Naive thymus-derived CD4-positive, alpha-beta T cell (primary cell): ENCODE measurements around the gene ZFYVE9. TPM values are rescaled to one million over a fixed set of nuclear protein-coding genes. Genes with fewer than 3 reads are reported as not detected.

Experiments used
- ATAC-seq: fragments of 150-1000 bp; cut with Tn5 transposase; 2 replicates; pipeline ENCODE4 v1.10.0; 2021; ENCODE audit warnings: mild to moderate bottlenecking, moderate library complexity
- CTCF ChIA-PET: fragments of 350-600 bp; sonication (Branson Sonifier 250); formaldehyde crosslinking; loops from one replicate; lab custom pipeline; 2021; ENCODE audit warnings: antibody characterized with exemption; lab: Charles Lee
- POLR2A ChIA-PET: fragments of 350-600 bp; sonication (Branson Sonifier 250); formaldehyde crosslinking; loops from one replicate; lab custom pipeline; 2021; ENCODE audit warnings: antibody characterized with exemption, inconsistent platforms; lab: Charles Lee
- DNase-seq, 9 donors: peaks; one replicate each; pipeline versions ENCODE4 v3.0.0 to v3.0.0-alpha.2; 2020 to 2022; ENCODE audit warnings: mixed read lengths in 1 of 9
- H3K27ac ChIP-seq: one replicate; pipeline ENCODE4 v1.7.0; 2013; ENCODE audit warnings: mild to moderate bottlenecking, low read depth, low read length, moderate library complexity
- H3K27me3 ChIP-seq, 2 donors: one replicate each; pipeline ENCODE4 v1.7.0; 2013; ENCODE audit warnings: low read length in 2 of 2, mild to moderate bottlenecking in 2 of 2, moderate library complexity in 2 of 2; ENCODE audit not compliant: control insufficient read depth in 2 of 2, insufficient read depth in 2 of 2
- H3K36me3 ChIP-seq, 3 experiments: 1 replicate in 2 of 3; 2 replicates in 1 of 3; pipeline ENCODE4 v1.7.0; 2013; ENCODE audit warnings: low read length in 3 of 3, mild to moderate bottlenecking in 3 of 3, moderate library complexity in 1 of 3; ENCODE audit not compliant: insufficient read depth in 3 of 3, control insufficient read depth in 2 of 3
- H3K4me1 ChIP-seq, 2 donors: one replicate each; pipeline ENCODE4 v1.7.0; 2013; ENCODE audit warnings: low read length in 2 of 2, mild to moderate bottlenecking in 2 of 2, moderate library complexity in 1 of 2; ENCODE audit not compliant: control insufficient read depth in 2 of 2, insufficient read depth in 2 of 2
- H3K4me3 ChIP-seq: 2 replicates; pipeline ENCODE4 v1.7.0; 2013; ENCODE audit warnings: mild to moderate bottlenecking, low read length
- H3K9me3 ChIP-seq, 3 experiments: 1 replicate in 2 of 3; 2 replicates in 1 of 3; pipeline ENCODE4 v1.7.0; 2013; ENCODE audit warnings: low read length in 3 of 3; ENCODE audit not compliant: control insufficient read depth in 2 of 3
- H3K27ac Mint-ChIP-seq, 9 donors: one replicate each; pipeline ENCODE4 v1.8.0; 2020 to 2022; ENCODE audit warnings: mixed read lengths in 9 of 9, mild to moderate bottlenecking in 8 of 9, moderate library complexity in 5 of 9, inconsistent platforms in 2 of 9
- H3K27me3 Mint-ChIP-seq, 5 donors: one replicate each; pipeline ENCODE4 v1.8.0; 2021 to 2022; ENCODE audit warnings: mixed read lengths in 5 of 5, mild to moderate bottlenecking in 1 of 5
- H3K36me3 Mint-ChIP-seq, 5 donors: one replicate each; pipeline ENCODE4 v1.8.0; 2020 to 2022; ENCODE audit warnings: mixed read lengths in 5 of 5, mild to moderate bottlenecking in 3 of 5, inconsistent platforms in 1 of 5
- H3K4me1 Mint-ChIP-seq, 7 donors: one replicate each; pipeline ENCODE4 v1.8.0; 2020 to 2022; ENCODE audit warnings: mixed read lengths in 7 of 7, mild to moderate bottlenecking in 3 of 7, inconsistent platforms in 1 of 7
- H3K4me3 Mint-ChIP-seq, 10 donors: one replicate each; pipeline ENCODE4 v1.8.0; 2020 to 2022; ENCODE audit warnings: mild to moderate bottlenecking in 10 of 10, mixed read lengths in 10 of 10, moderate library complexity in 6 of 10, inconsistent platforms in 2 of 10
- H3K9me3 Mint-ChIP-seq, 11 donors: one replicate each; pipeline ENCODE4 v1.8.0; 2020 to 2022; ENCODE audit warnings: mixed read lengths in 11 of 11, mild to moderate bottlenecking in 4 of 11, inconsistent platforms in 1 of 11, moderate library complexity in 1 of 11
- intact Hi-C, 2 donors: fragments of 100-400 bp; cut with micrococcal nuclease; formaldehyde crosslinking; loops; one replicate each; pipeline ENCODE4 v1.15.1; 2023
- polyA plus RNA-seq, 2 donors: library from polyadenylated mRNA; unstranded; fragments of 300-500 nt; fragmentation: Illumina TruSeq; gene quantifications; one replicate each; pipeline ENCODE4 v1.2.3, GENCODE V29; 2021
- total RNA-seq, 6 experiments: library from RNA in 5 of 6; stranded (reverse) in 5 of 6; gene quantifications; 1 replicate in 5 of 6; 2 replicates in 1 of 6; pipeline ENCODE4 v1.2.3 and lab custom pipeline; 2021 to 2026

ZFYVE9 gene
- total and polyA plus RNA-seq, 7 experiments from 2014 or later: 1.8 to 13.9 (median 5.0) TPM

DNA sequence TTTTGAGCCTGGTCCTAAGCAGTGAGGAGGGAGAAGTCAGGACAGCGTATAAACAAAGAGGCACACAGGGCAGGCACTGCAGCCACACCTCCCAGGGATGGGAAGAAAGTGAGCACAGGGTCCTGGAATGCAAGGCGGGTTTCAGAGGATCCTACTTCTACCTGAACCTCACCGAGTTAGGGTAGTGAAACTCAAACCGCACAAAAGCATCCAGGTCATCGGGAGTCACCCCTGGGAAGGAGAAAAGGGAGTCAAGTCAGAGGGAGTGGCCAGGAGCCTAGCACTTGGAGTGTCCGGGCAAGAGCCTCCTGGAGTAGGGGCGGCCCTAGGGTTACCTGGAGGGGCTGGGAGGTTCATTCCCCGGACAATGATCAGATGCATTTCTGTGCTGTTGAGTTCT lies 213.5 kb downstream of the ZFYVE9 start:
- peaks cover 0 to 8% (median 0%) of the 10 kb centered on the region in 7 donors for H3K4me1 Mint-ChIP-seq
- intact Hi-C loops: no loop called here
- H3K9me3 Mint-ChIP-seq: no peaks in the 10 kb centered on the region
- no peak for DNase-seq
- CTCF ChIA-PET: no interaction called here
- H3K4me3 Mint-ChIP-seq: no peak overlapping the region
- no peaks in the 10 kb centered on the region for H3K27me3 Mint-ChIP-seq
- ATAC-seq: no peak
- Histone ChIP-seq H3K4me1 (no peaks in the 10 kb centered on the region), H3K27ac (no peak overlapping the region), H3K9me3 (no peaks in the 10 kb centered on the region), H3K27me3 (no peaks in the 10 kb centered on the region), H3K4me3 (no peak overlapping the region), H3K36me3 (peaks cover 38 to 80% (median 59%) of the 10 kb centered on the region in 3 experiments)
- POLR2A ChIA-PET: no interaction called here
- H3K36me3 Mint-ChIP-seq: peaks cover 21 to 60% (median 27%) of the 10 kb centered on the region in 5 donors
- H3K27ac Mint-ChIP-seq: peak overlapping the region in 2 of 9 donors; percentile 32 to 72

DNA sequence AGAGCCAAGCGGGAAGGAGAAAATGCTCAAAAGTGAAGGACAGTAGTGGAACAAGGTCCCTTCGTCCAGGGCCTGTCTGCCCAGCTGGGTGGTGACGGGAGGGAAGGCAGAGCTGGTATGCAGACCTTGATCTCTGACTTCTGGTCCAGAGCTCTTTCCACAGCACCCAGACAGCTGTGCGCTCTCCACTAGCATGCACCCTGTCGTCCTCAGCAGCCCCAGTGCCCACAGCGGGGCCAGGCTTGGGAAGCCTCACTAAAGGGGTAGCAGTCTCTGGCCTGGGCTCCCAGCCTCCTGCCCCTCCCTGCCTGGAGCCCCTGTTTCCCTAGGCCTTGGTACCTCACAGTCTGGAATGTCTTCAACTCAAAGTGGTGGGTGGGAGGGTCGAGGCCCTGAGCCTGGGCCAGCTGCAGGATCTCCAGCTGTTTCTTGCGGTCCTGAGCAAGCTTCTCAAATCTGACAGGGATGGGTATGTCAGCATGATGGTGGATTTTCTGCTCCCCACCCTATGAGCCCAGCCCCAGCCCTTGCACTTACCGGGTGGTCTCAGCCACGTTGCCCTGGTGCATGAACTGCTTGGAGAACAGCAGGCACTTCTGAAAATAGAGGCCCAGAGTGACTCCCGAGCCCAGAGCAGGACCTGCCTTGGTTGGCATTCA lies 214.1 kb downstream of the ZFYVE9 start:
- peak overlapping the region in 4 of 9 donors; percentile 12 to 72 (median 53) for H3K27ac Mint-ChIP-seq
- POLR2A ChIA-PET: no interaction called here

DNA sequence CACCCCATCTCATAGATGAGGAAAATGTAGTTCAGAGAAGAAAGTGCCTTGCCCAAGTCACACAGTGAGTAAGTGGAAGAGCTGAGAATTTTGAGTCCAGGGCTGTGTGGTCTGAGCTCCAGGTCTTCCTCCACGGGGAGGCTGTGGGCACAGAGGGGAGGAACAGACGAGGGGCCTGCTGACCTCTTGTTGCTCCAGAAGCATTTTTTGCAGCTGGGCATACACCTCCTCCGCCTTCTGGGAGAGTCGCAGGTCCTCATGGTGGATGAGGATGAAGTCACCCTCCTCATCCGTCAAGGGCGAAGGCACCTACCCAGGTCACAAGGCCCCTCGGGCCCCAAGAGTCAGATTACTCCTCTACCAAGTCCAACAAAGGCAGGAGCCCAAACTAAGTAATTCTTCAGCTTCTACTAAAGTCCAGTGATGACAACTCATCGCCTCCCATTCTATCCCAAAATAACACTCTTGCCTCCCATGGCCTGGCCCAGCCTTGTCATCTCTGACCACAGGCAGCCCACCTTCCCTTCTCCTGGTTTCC lies 215.0 kb downstream of the ZFYVE9 start:
- ChIA-PET CTCF (no interaction called here), POLR2A (no interaction called here)
- Histone ChIP-seq H3K4me1 (no peaks in the 10 kb centered on the region), H3K27ac (no peak overlapping the region), H3K27me3 (no peaks in the 10 kb centered on the region), H3K4me3 (no peak overlapping the region), H3K9me3 (no peaks in the 10 kb centered on the region), H3K36me3 (peaks cover 39 to 94% (median 64%) of the 10 kb centered on the region in 3 experiments)
- DNase-seq (no peak), ATAC-seq (no peak)
- no peak overlapping the region for H3K4me3 Mint-ChIP-seq
- no peaks in the 10 kb centered on the region for H3K27me3 Mint-ChIP-seq
- intact Hi-C loops: no loop called here
- H3K9me3 Mint-ChIP-seq: no peaks in the 10 kb centered on the region
- H3K4me1 Mint-ChIP-seq: peaks cover 4 to 11% (median 5%) of the 10 kb centered on the region in 7 donors
- H3K27ac Mint-ChIP-seq: peak overlapping the region in 6 of 9 donors; percentile 3 to 68 (median 11)
- H3K36me3 Mint-ChIP-seq: peaks cover 22 to 73% (median 27%) of the 10 kb centered on the region in 5 donors

More for the DNA sequence above, 214.1 kb downstream of the ZFYVE9 start:
- Histone ChIP-seq H3K36me3 (peaks cover 38 to 85% (median 62%) of the 10 kb centered on the region in 3 experiments), H3K9me3 (no peaks in the 10 kb centered on the region), H3K4me1 (no peaks in the 10 kb centered on the region), H3K27me3 (no peaks in the 10 kb centered on the region), H3K4me3 (no peak overlapping the region), H3K27ac (no peak overlapping the region)
- H3K9me3 Mint-ChIP-seq: no peaks in the 10 kb centered on the region
- intact Hi-C loops: no loop called here
- DNase-seq (no peak), ATAC-seq (no peak)
- CTCF ChIA-PET: no interaction called here
- H3K27me3 Mint-ChIP-seq: no peaks in the 10 kb centered on the region
- H3K36me3 Mint-ChIP-seq: peaks cover 21 to 64% (median 27%) of the 10 kb centered on the region in 5 donors
- no peak overlapping the region for H3K4me3 Mint-ChIP-seq
- H3K4me1 Mint-ChIP-seq: peaks cover 0 to 8% (median 0%) of the 10 kb centered on the region in 7 donors

DNA sequence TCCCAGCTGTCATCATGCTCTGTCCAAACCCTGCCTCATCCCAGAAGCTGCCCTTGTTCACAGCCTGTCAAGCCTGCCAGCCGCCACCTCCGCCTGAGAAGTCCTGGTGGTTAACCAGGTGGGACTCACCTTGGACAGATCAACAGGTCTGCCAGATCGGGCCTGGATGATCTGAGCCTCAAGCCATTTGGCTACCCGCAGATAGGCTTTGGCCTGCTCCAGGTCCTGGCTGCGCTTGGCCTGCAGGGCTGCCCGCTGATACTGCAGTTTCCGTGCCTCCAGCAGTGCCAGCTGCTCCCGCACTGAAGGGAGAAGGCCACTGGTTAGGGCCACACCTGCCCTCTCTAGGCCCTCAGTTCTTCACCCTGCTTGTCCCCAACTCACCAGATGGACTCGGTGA lies 215.5 kb downstream of the ZFYVE9 start:
- ATAC-seq (no peak), DNase-seq (no peak)
- H3K27ac Mint-ChIP-seq: peak overlapping the region in 1 of 9 donors; percentile 56
- H3K27ac ChIP-seq: no peak overlapping the region
- H3K36me3 Mint-ChIP-seq: peaks cover 22 to 73% (median 27%) of the 10 kb centered on the region in 5 donors
- peaks cover 5 to 11% (median 9%) of the 10 kb centered on the region in 7 donors for H3K4me1 Mint-ChIP-seq
- no peaks in the 10 kb centered on the region for H3K27me3 ChIP-seq
- no peaks in the 10 kb centered on the region for H3K9me3 ChIP-seq
- H3K27me3 Mint-ChIP-seq: no peaks in the 10 kb centered on the region
- H3K4me1 ChIP-seq: peaks cover 0 to under 1% of the 10 kb centered on the region in 2 donors
- H3K36me3 ChIP-seq: peaks cover 43 to 100% (median 68%) of the 10 kb centered on the region in 3 experiments
- no peaks in the 10 kb centered on the region for H3K9me3 Mint-ChIP-seq
- ChIA-PET POLR2A (no interaction called here), CTCF (no interaction called here)
- intact Hi-C loops: no loop called here
- no peak overlapping the region for H3K4me3 Mint-ChIP-seq
- H3K4me3 ChIP-seq: no peak overlapping the region

DNA sequence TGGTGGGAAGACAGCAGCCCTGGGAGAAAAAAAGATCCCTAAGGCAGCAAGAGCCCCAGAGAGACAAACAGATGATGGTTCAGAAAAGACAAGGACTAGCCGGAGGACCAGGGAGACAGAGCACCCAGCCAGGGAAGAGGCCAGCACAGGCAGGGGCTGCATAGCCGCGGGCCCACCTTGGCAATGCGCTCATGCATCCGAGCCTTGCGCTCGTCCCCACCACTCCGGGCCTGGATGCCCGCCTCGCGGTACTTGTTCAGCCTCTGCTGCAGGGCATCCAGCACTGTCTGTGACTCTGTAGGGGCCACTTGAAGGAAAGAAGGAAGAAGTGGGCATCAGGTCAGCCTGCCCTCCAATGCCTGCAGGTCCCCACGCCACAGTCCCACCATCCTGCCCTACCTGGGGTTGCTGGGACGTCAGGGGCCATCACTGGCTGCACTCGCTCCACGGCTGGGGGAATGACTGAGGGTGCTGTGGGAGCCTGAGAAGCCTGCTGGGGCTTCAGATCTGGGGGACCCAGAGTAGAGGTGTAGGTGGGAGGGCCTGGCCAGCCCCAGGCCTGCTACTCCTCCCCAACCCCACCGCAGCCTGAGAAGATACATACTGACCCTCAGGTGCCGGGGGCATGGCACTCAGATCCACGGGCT lies 217.1 kb downstream of the ZFYVE9 start:
- H3K27ac ChIP-seq: no peak overlapping the region
- H3K27me3 ChIP-seq: no peaks in the 10 kb centered on the region
- H3K9me3 ChIP-seq: no peaks in the 10 kb centered on the region
- peaks cover 46 to 90% (median 71%) of the 10 kb centered on the region in 3 experiments for H3K36me3 ChIP-seq
- intact Hi-C loops: no loop called here
- H3K27ac Mint-ChIP-seq: peak overlapping the region in 5 of 9 donors; percentile 10 to 65 (median 36)
- ATAC-seq (no peak), DNase-seq (no peak)
- H3K36me3 Mint-ChIP-seq: peaks cover 15 to 64% (median 27%) of the 10 kb centered on the region in 5 donors
- POLR2A ChIA-PET: no interaction called here
- H3K4me1 Mint-ChIP-seq: peaks cover 10 to 19% (median 13%) of the 10 kb centered on the region in 7 donors
- CTCF ChIA-PET: no interaction called here
- H3K4me1 ChIP-seq: peaks cover 0 to 7% of the 10 kb centered on the region in 2 donors
- no peaks in the 10 kb centered on the region for H3K27me3 Mint-ChIP-seq
- H3K4me3 ChIP-seq: no peak overlapping the region
- H3K4me3 Mint-ChIP-seq: no peak overlapping the region
- no peaks in the 10 kb centered on the region for H3K9me3 Mint-ChIP-seq

DNA sequence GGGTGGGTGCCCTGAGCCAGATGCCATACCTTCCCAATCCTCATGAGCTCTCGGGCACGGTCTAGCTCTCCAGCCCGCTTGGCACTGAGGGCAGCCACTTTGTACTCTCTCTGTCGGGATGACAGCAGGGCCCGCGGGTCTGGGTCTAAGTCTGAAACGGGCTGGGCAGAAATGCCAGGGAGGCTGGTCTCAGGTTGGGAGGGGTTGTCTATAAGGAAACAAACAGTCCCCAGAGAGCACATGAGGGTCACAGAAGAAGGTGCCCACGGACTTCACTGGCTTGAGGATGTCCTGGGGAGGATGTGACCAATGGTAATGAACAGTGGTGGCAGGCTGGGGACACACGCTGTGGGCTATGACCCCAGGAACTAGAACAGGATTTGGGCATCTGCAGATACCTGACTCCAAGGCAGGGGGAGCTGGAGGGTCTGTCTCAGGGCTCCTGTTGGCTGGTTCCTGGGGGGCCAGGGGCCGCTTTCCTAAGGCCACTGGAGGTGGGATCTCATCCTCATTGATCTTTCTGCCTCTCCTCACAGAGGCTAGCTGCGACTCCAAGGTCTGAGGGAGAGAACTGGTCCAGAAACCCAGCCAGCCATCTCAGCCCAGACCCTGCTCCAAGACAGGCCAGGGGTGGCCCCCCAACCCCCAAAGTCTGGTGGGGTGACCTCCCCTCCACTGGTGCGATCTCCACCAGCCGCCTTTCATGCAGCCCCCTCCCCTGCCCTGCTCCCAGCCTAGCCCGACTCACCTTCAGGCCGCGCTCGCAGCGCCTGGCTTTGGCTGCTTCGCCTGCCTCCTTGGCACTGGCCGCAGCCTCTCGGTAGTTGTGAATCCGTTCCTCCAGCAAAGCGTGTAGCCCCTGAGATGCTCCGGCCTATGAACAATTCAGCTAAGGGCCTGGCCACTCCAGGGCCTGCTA lies 218.0 kb downstream of the ZFYVE9 start:
- ChIA-PET POLR2A (interaction anchor here (0.6 kb wide), 1 partner anchor 24 kb away, joined by 4 read pairs; no protein-coding TSS in a partner anchor), CTCF (no interaction called here)
- peaks cover 17 to 29% (median 23%) of the 10 kb centered on the region in 7 donors for H3K4me1 Mint-ChIP-seq
- H3K9me3 Mint-ChIP-seq: no peaks in the 10 kb centered on the region
- intact Hi-C loops: loop anchor here (10.0 kb wide), 1 partner anchor 565 kb away; the partner anchor contains the start of genes ECHDC2 (in 2 of the 2) and SCP2 (in 2 of the 2)
- peaks cover 15 to 55% (median 29%) of the 10 kb centered on the region in 5 donors for H3K36me3 Mint-ChIP-seq
- H3K27ac Mint-ChIP-seq: peak overlapping the region in 3 of 9 donors; percentile 30 to 71 (median 61)
- H3K4me3 ChIP-seq: no peak overlapping the region
- H3K27me3 ChIP-seq: no peaks in the 10 kb centered on the region
- no peaks in the 10 kb centered on the region for H3K9me3 ChIP-seq
- ATAC-seq (no peak), DNase-seq (no peak)
- H3K4me1 ChIP-seq: peaks cover 9 to 16% of the 10 kb centered on the region in 2 donors
- no peak overlapping the region for H3K4me3 Mint-ChIP-seq
- H3K27ac ChIP-seq: peak overlapping the region; percentile 3
- H3K36me3 ChIP-seq: peaks cover 45 to 80% (median 62%) of the 10 kb centered on the region in 3 experiments
- no peaks in the 10 kb centered on the region for H3K27me3 Mint-ChIP-seq
